Measurements from ENCODE around the gene OR2V2. TPM values are rescaled to one million over a fixed set of nuclear protein-coding genes. Genes with fewer than 3 reads are reported as not detected.

Gene OR2V2
- total RNA-seq, 1 experiment from 2014 or later = not detected

GRCh38 chr5:181149355-181149754 is 2.0 kb downstream of the OR2V2 start:
- Histone ChIP-seq H3K79me2 (ENCODE audit: low read length) (no peaks in the 10 kb centered on the region), H3K9me2 (replicated peaks; ENCODE audit: insufficient read depth, low read length) (no peaks in the 10 kb centered on the region), H3K9me3 (ENCODE audit: low read length) (no peaks in the 10 kb centered on the region), H3K4me2 (ENCODE audit: low read depth, low read length, poor library complexity, severe bottlenecking) (no peak overlapping the region), H3K36me3 (ENCODE audit: insufficient read depth, low read length) (no peaks in the 10 kb centered on the region), H3K27me3 (ENCODE audit: low read length) (no peaks in the 10 kb centered on the region), H4K20me1 (ENCODE audit: insufficient read depth, low read depth, low read length) (no peaks in the 10 kb centered on the region), H3K27ac (ENCODE audit: low read length) (no peak overlapping the region), H2AFZ (ENCODE audit: low read length) (no peak overlapping the region), H3K9ac (ENCODE audit: low read length) (no peak overlapping the region), H3K4me3 (ENCODE audit: low read length) (no peak overlapping the region), H3K4me1 (ENCODE audit: low read length) (no peaks in the 10 kb centered on the region)
- DNase-seq = no peak

GRCh38 chr5:181149806-181150733 is 2.7 kb downstream of the OR2V2 start:
- no peak for DNase-seq
- Histone ChIP-seq H3K4me3 (ENCODE audit: low read length) (no peak overlapping the region), H4K20me1 (ENCODE audit: insufficient read depth, low read depth, low read length) (no peaks in the 10 kb centered on the region), H3K4me1 (ENCODE audit: low read length) (no peaks in the 10 kb centered on the region), H3K4me2 (ENCODE audit: low read depth, low read length, poor library complexity, severe bottlenecking) (no peak overlapping the region), H3K9me2 (replicated peaks; ENCODE audit: insufficient read depth, low read length) (no peaks in the 10 kb centered on the region), H3K27ac (ENCODE audit: low read length) (no peak overlapping the region), H3K36me3 (ENCODE audit: insufficient read depth, low read length) (no peaks in the 10 kb centered on the region), H3K9ac (ENCODE audit: low read length) (no peak overlapping the region), H3K9me3 (ENCODE audit: low read length) (no peaks in the 10 kb centered on the region), H3K27me3 (ENCODE audit: low read length) (no peaks in the 10 kb centered on the region), H2AFZ (ENCODE audit: low read length) (no peak overlapping the region), H3K79me2 (ENCODE audit: low read length) (no peaks in the 10 kb centered on the region)

- Histone ChIP-seq H2AFZ (ENCODE audit: low read length) (no peak overlapping the region), H3K36me3 (ENCODE audit: insufficient read depth, low read length) (no peaks in the 10 kb centered on the region), H3K4me2 (ENCODE audit: low read depth, low read length, poor library complexity, severe bottlenecking) (no peak overlapping the region)
Measured at GRCh38 chr5:181151146-181151545, 3.8 kb downstream of the OR2V2 start.

GRCh38 chr5:181152406-181152805 is 5.0 kb downstream of the OR2V2 start:
- Histone ChIP-seq H3K36me3 (ENCODE audit: insufficient read depth, low read length) (no peaks in the 10 kb centered on the region), H3K9me2 (replicated peaks; ENCODE audit: insufficient read depth, low read length) (no peaks in the 10 kb centered on the region), H3K4me1 (ENCODE audit: low read length) (no peaks in the 10 kb centered on the region), H4K20me1 (ENCODE audit: insufficient read depth, low read depth, low read length) (no peaks in the 10 kb centered on the region), H3K9ac (ENCODE audit: low read length) (no peak overlapping the region), H2AFZ (ENCODE audit: low read length) (no peak overlapping the region), H3K27me3 (ENCODE audit: low read length) (no peaks in the 10 kb centered on the region), H3K4me2 (ENCODE audit: low read depth, low read length, poor library complexity, severe bottlenecking) (no peak overlapping the region), H3K4me3 (ENCODE audit: low read length) (no peak overlapping the region), H3K79me2 (ENCODE audit: low read length) (no peaks in the 10 kb centered on the region), H3K27ac (ENCODE audit: low read length) (no peak overlapping the region), H3K9me3 (ENCODE audit: low read length) (no peaks in the 10 kb centered on the region)
- DNase-seq = no peak

More at GRCh38 chr5:181151146-181151545, 3.8 kb downstream of the OR2V2 start:
- H3K27ac ChIP-seq (ENCODE audit: low read length) = no peak overlapping the region
- H4K20me1 ChIP-seq (ENCODE audit: insufficient read depth, low read depth, low read length) = no peaks in the 10 kb centered on the region
- no peaks in the 10 kb centered on the region for H3K4me1 ChIP-seq (ENCODE audit: low read length)
- no peak for DNase-seq
- H3K4me3 ChIP-seq (ENCODE audit: low read length) = no peak overlapping the region
- no peak overlapping the region for H3K9ac ChIP-seq (ENCODE audit: low read length)
- no peaks in the 10 kb centered on the region for H3K27me3 ChIP-seq (ENCODE audit: low read length)
- H3K9me2 ChIP-seq (replicated peaks; ENCODE audit: insufficient read depth, low read length) = no peaks in the 10 kb centered on the region
- no peaks in the 10 kb centered on the region for H3K9me3 ChIP-seq (ENCODE audit: low read length)
- no peaks in the 10 kb centered on the region for H3K79me2 ChIP-seq (ENCODE audit: low read length)

- Histone ChIP-seq H3K9ac (ENCODE audit: low read length) (no peak overlapping the region), H3K4me2 (ENCODE audit: low read depth, low read length, poor library complexity, severe bottlenecking) (no peak overlapping the region), H2AFZ (ENCODE audit: low read length) (no peak overlapping the region), H3K27me3 (ENCODE audit: low read length) (no peaks in the 10 kb centered on the region), H3K9me3 (ENCODE audit: low read length) (no peaks in the 10 kb centered on the region), H3K9me2 (replicated peaks; ENCODE audit: insufficient read depth, low read length) (no peaks in the 10 kb centered on the region), H3K79me2 (ENCODE audit: low read length) (no peaks in the 10 kb centered on the region), H3K4me3 (ENCODE audit: low read length) (no peak overlapping the region), H3K4me1 (ENCODE audit: low read length) (no peaks in the 10 kb centered on the region), H3K36me3 (ENCODE audit: insufficient read depth, low read length) (no peaks in the 10 kb centered on the region), H3K27ac (ENCODE audit: low read length) (no peak overlapping the region), H4K20me1 (ENCODE audit: insufficient read depth, low read depth, low read length) (no peaks in the 10 kb centered on the region)
- DNase-seq = no peak
Measured at GRCh38 chr5:181153814-181154213, 6.4 kb downstream of the OR2V2 start.

GRCh38 chr5:181156758-181157157 is 9.4 kb downstream of the OR2V2 start:
- H3K9ac ChIP-seq (ENCODE audit: low read length) = no peak overlapping the region
- H3K79me2 ChIP-seq (ENCODE audit: low read length) = no peaks in the 10 kb centered on the region
- H3K9me2 ChIP-seq (replicated peaks; ENCODE audit: insufficient read depth, low read length) = no peaks in the 10 kb centered on the region
- H3K27me3 ChIP-seq (ENCODE audit: low read length) = no peaks in the 10 kb centered on the region
- no peak overlapping the region for H3K4me2 ChIP-seq (ENCODE audit: low read depth, low read length, poor library complexity, severe bottlenecking)
- H3K36me3 ChIP-seq (ENCODE audit: insufficient read depth, low read length) = no peaks in the 10 kb centered on the region
- no peak overlapping the region for H3K4me3 ChIP-seq (ENCODE audit: low read length)
- no peaks in the 10 kb centered on the region for H4K20me1 ChIP-seq (ENCODE audit: insufficient read depth, low read depth, low read length)
- no peak for DNase-seq
- H3K4me1 ChIP-seq (ENCODE audit: low read length) = peaks cover 11% of the 10 kb centered on the region
- no peaks in the 10 kb centered on the region for H3K9me3 ChIP-seq (ENCODE audit: low read length)
- no peak overlapping the region for H3K27ac ChIP-seq (ENCODE audit: low read length)
- H2AFZ ChIP-seq (ENCODE audit: low read length) = no peak overlapping the region

- Histone ChIP-seq H3K9me3 (ENCODE audit: low read length) (no peaks in the 10 kb centered on the region), H3K36me3 (ENCODE audit: insufficient read depth, low read length) (no peaks in the 10 kb centered on the region), H2AFZ (ENCODE audit: low read length) (no peak overlapping the region), H3K27ac (ENCODE audit: low read length) (no peak overlapping the region), H3K27me3 (ENCODE audit: low read length) (no peaks in the 10 kb centered on the region), H3K4me1 (ENCODE audit: low read length) (peaks cover 15% of the 10 kb centered on the region), H3K9ac (ENCODE audit: low read length) (no peak overlapping the region), H3K9me2 (replicated peaks; ENCODE audit: insufficient read depth, low read length) (no peaks in the 10 kb centered on the region), H3K79me2 (ENCODE audit: low read length) (no peaks in the 10 kb centered on the region), H3K4me3 (ENCODE audit: low read length) (no peak overlapping the region), H3K4me2 (ENCODE audit: low read depth, low read length, poor library complexity, severe bottlenecking) (no peak overlapping the region), H4K20me1 (ENCODE audit: insufficient read depth, low read depth, low read length) (no peaks in the 10 kb centered on the region)
- DNase-seq = no peak
Measured at GRCh38 chr5:181158869-181159268, 11.5 kb downstream of the OR2V2 start.

DNA sequence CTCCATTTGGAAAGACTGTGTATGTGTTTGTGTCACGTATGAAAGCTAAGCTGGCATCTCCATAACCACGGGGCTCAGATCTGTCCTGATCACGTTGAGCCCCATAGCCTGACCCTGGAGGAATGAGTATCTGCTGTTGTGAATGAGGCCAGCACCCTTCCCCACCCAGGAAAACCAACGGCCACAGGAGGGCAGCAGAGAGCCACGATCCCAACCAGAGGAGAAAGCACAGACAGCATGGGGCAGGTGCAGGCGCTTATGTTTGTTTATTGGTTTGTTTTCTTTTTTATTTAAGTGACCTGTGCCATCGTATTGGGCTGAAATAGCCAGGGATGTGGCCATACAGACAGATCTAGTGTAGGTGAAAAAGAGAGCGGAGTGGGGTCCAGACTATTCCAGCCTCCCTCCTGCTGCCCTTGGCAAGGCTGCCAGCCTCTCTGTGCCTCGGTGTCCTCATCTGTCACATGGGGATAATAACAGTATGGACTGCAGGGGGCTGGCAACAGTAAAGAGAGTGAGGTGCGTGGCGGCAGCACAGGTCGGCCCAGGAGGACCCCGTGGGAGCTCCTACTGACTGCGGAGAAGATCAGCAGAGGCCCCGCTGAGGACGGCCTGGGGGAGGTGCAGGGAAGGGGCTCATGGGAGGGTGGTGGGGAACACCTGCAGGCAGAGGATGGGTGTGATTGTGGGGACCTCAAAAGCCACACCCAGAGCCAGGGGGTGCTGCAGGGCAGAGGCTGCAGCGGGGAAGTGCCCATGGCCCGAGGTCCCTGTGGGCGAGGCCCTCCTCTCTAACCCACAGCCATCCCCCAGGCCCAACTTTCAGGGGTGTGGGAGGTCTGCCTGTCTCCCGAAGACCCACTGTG is 12.1 kb downstream of the OR2V2 start:
- Histone ChIP-seq H3K4me2 (ENCODE audit: low read depth, low read length, poor library complexity, severe bottlenecking) (no peak overlapping the region), H3K4me1 (ENCODE audit: low read length) (peaks cover 15% of the 10 kb centered on the region), H3K9ac (ENCODE audit: low read length) (no peak overlapping the region), H2AFZ (ENCODE audit: low read length) (no peak overlapping the region; the same call in 1 of the 2 replicates), H4K20me1 (ENCODE audit: insufficient read depth, low read depth, low read length) (no peaks in the 10 kb centered on the region), H3K9me3 (ENCODE audit: low read length) (no peaks in the 10 kb centered on the region), H3K36me3 (ENCODE audit: insufficient read depth, low read length) (no peaks in the 10 kb centered on the region), H3K4me3 (ENCODE audit: low read length) (no peak overlapping the region), H3K79me2 (ENCODE audit: low read length) (no peaks in the 10 kb centered on the region), H3K27ac (ENCODE audit: low read length) (no peak overlapping the region), H3K9me2 (replicated peaks; ENCODE audit: insufficient read depth, low read length) (no peaks in the 10 kb centered on the region), H3K27me3 (ENCODE audit: low read length) (no peaks in the 10 kb centered on the region)
- DNase-seq = peak; percentile 95

All from Karpas-422 (cell line).